Cardiac muscle cell (in vitro differentiated cells and primary cell): ENCODE measurements around the gene HPSE2. TPM values are rescaled to one million over a fixed set of nuclear protein-coding genes. Genes with fewer than 3 reads are reported as not detected.
A peak's percentile ranks its signal among the peaks of the same experiment; 100 is the strongest.

Source experiments
- DNase-seq, 2 donors: peaks; one replicate each; pipeline versions ENCODE4 v3.0.0 to v3.0.0-alpha.2; 2010 to 2017; ENCODE audit warnings: low read depth in 1 of 2, low spot score in 1 of 2
- H3K27ac ChIP-seq: fragments of 200-600 bp; sonication (generic); 2 replicates; pipeline ENCODE4 v1.5.1; 2016
- H3K27me3 ChIP-seq: fragments of 200-600 bp; sonication (generic); 2 replicates; pipeline ENCODE4 v1.6.0; 2016; ENCODE audit warnings: control low read depth
- H3K36me3 ChIP-seq: fragments of 200-600 bp; sonication (generic); 2 replicates; pipeline ENCODE4 v1.5.1; 2016; ENCODE audit warnings: control low read depth
- H3K4me1 ChIP-seq: fragments of 200-600 bp; sonication (generic); 2 replicates; pipeline ENCODE4 v1.8.1; 2017; ENCODE audit warnings: low read depth, mild to moderate bottlenecking, mixed run types
- H3K4me3 ChIP-seq: fragments of 200-600 bp; sonication (generic); 2 replicates; pipeline ENCODE4 v1.5.1; 2016; ENCODE audit warnings: mild to moderate bottlenecking
- H3K9me3 ChIP-seq: fragments of 200-600 bp; sonication (generic); 2 replicates; pipeline ENCODE4 v1.5.1; 2017; ENCODE audit warnings: low read depth, mild to moderate bottlenecking, control low read depth
- polyA plus RNA-seq: library from polyadenylated mRNA; unstranded; fragments of >200 nt; fragmentation: Nextera tagmentation; extraction: Ambion mirVana; gene quantifications from 2 replicates; pipeline ENCODE4 v1.2.1, GENCODE V29; 2016
- total RNA-seq: library from RNA; depleted of rRNA; stranded (reverse); fragments of >200 nt; gene quantifications from 2 replicates; pipeline ENCODE4 v1.2.3, GENCODE V29; 2016
- TF ChIP-seq, protein P1 (sequence below): IDR thresholded peaks from 2 replicates; pipeline ENCODE4 v1.5.1; 2012; ENCODE audit warnings: low read depth, mild to moderate bottlenecking, low read length

Gene HPSE2
- total and polyA plus RNA-seq, 2 experiments from 2014 or later = 0.87 to 6.1 TPM

DNA sequence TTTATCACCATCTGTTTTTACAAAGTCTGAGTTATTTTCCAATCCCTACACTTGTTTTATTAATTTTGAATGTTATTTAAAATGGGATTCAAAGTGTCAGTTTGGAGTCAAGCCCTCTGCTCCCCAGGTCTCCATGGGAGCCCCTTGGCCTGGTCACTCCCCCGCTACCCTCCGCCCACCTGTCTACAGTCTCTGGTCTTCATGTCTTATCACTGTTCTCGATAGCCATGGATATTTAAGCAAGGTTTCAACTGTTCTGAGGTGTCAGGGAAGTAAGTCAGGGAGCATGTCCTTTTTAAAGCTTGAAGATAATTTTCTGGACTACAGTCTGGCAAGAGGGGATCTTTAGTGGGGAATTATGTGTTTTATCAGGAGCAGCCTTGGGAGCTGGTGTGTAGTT lies 769.8 kb downstream of the HPSE2 start:
- peak in 1 of 2 donors; percentile 68 for DNase-seq
- H3K9me3 ChIP-seq = no peaks in the 10 kb centered on the region
- TF ChIP-seq, protein P1, sequence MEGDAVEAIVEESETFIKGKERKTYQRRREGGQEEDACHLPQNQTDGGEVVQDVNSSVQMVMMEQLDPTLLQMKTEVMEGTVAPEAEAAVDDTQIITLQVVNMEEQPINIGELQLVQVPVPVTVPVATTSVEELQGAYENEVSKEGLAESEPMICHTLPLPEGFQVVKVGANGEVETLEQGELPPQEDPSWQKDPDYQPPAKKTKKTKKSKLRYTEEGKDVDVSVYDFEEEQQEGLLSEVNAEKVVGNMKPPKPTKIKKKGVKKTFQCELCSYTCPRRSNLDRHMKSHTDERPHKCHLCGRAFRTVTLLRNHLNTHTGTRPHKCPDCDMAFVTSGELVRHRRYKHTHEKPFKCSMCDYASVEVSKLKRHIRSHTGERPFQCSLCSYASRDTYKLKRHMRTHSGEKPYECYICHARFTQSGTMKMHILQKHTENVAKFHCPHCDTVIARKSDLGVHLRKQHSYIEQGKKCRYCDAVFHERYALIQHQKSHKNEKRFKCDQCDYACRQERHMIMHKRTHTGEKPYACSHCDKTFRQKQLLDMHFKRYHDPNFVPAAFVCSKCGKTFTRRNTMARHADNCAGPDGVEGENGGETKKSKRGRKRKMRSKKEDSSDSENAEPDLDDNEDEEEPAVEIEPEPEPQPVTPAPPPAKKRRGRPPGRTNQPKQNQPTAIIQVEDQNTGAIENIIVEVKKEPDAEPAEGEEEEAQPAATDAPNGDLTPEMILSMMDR = no peak
- H3K4me1 ChIP-seq = peaks cover 64% of the 10 kb centered on the region
- H3K27ac ChIP-seq = peak overlapping the region; percentile 69
- no peaks in the 10 kb centered on the region for H3K36me3 ChIP-seq
- no peak overlapping the region for H3K4me3 ChIP-seq
- H3K27me3 ChIP-seq = no peaks in the 10 kb centered on the region

DNA sequence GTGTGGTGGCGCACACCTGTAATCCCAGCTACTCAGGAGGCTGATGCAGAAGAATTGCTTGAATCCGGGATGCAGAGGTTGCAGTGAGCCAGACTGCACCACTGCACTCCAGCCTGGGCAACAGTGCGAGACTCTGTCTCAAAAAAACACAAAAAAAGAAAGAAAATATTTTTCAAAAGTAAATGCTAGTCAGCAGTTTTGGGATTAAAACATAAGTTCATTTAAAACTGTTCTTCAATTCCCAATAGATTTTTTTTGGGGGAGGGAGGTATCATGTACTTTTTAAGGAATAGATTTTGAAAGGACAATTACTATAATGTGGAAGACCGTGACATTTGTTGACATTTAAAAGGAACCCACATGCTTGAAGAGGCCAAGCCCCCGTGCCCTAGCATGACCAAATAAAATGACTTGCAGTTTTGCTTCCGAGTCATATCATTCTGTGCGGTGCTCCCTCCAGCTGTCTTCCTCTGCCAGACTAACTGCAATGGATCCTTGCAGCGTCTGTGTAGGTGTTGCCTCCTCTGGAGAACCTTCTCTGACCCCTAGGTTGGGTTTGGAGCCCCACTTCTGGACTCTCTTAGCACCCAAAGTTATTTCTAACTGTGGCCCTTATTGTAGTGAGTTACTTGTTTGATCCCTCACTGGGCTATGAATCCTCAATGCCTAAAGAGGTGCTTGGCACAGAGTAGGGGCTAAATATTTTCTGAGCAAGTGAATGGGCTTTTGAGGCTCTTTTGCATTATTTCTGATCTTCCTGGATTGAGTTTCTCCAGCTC lies 771.5 kb downstream of the HPSE2 start:
- Histone ChIP-seq H3K27me3 (no peaks in the 10 kb centered on the region), H3K4me3 (no peak overlapping the region), H3K4me1 (peaks cover 70% of the 10 kb centered on the region), H3K36me3 (no peaks in the 10 kb centered on the region), H3K9me3 (no peaks in the 10 kb centered on the region), H3K27ac (peak overlapping the region; percentile 69)
- no peak for DNase-seq
- TF ChIP-seq, protein P1 = no peak

GRCh38 chr10:98463016-98463415 lies 772.6 kb downstream of the HPSE2 start:
- H3K9me3 ChIP-seq = no peaks in the 10 kb centered on the region
- TF ChIP-seq, protein P1 = no peak
- no peak overlapping the region for H3K4me3 ChIP-seq
- H3K4me1 ChIP-seq = peaks cover 61% of the 10 kb centered on the region
- H3K27me3 ChIP-seq = no peaks in the 10 kb centered on the region
- no peak for DNase-seq
- peak overlapping the region; percentile 64 for H3K27ac ChIP-seq
- H3K36me3 ChIP-seq = no peaks in the 10 kb centered on the region

DNA sequence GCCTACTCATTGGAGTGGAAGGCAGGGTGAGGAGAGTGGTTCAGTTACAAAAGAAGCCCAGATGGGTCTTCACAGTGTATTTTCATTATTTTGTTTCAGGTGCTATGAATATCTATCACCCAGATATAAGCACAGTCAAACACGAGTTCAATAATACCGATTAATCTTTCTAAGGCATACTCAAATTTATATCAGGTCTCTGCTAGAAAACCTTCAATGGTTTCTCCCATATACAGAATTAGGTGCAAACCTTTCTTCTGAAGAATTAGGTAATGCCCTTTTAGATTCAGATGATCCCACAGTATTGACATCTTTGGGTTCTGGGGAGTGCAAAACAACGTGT lies 774.2 kb downstream of the HPSE2 start:
- peaks cover 56% of the 10 kb centered on the region for H3K4me1 ChIP-seq
- no peaks in the 10 kb centered on the region for H3K27me3 ChIP-seq
- TF ChIP-seq, protein P1 = no peak
- H3K36me3 ChIP-seq = no peaks in the 10 kb centered on the region
- no peak overlapping the region for H3K4me3 ChIP-seq
- no peak for DNase-seq
- peak overlapping the region; percentile 74 for H3K27ac ChIP-seq
- H3K9me3 ChIP-seq = no peaks in the 10 kb centered on the region

- H3K36me3 ChIP-seq = no peaks in the 10 kb centered on the region
- peaks cover 54% of the 10 kb centered on the region for H3K4me1 ChIP-seq
- TF ChIP-seq, protein P1 = no peak
- no peak overlapping the region for H3K4me3 ChIP-seq
- DNase-seq = peak; percentile 59 to 93
- no peaks in the 10 kb centered on the region for H3K27me3 ChIP-seq
- H3K27ac ChIP-seq = peak overlapping the region; percentile 74
- H3K9me3 ChIP-seq = no peaks in the 10 kb centered on the region
These were observed 774.7 kb downstream of the HPSE2 start for GRCh38 chr10:98460837-98461499.
